Epithelial cell of proximal tubule (primary cell): Measurements from ENCODE around the gene FBXW11. TPM values are rescaled to one million over a fixed set of nuclear protein-coding genes. Genes with fewer than 3 reads are reported as not detected.
A peak's percentile ranks its signal among the peaks of the same experiment; 100 is the strongest.
"Not testable (repeated sequence)": the region's sequence is repeated elsewhere in the genome, so short reads cannot be mapped to it uniquely, and the experiment has no call there.

Source experiments
- DNase-seq: peaks from one replicate; pipeline ENCODE4 v3.0.0-alpha.2; 2011; ENCODE audit warnings: low read depth
- H3K4me3 ChIP-seq: 2 replicates; pipeline ENCODE4 v1.5.1; 2011; ENCODE audit warnings: low read depth, mild to moderate bottlenecking, low read length
- total RNA-seq: library from RNA; depleted of rRNA; stranded (reverse); fragments of >200 nt; gene quantifications from 2 replicates; pipeline ENCODE4 v1.2.3, GENCODE V29; 2015
- TF ChIP-seq, protein P1 (sequence below): conservative IDR thresholded peaks from 2 replicates; pipeline ENCODE4 v1.5.1; 2012; ENCODE audit warnings: low read depth, mild to moderate bottlenecking, low read length

FBXW11 gene
- total RNA-seq, 1 donor from 2014 or later = 42.8 TPM

DNA sequence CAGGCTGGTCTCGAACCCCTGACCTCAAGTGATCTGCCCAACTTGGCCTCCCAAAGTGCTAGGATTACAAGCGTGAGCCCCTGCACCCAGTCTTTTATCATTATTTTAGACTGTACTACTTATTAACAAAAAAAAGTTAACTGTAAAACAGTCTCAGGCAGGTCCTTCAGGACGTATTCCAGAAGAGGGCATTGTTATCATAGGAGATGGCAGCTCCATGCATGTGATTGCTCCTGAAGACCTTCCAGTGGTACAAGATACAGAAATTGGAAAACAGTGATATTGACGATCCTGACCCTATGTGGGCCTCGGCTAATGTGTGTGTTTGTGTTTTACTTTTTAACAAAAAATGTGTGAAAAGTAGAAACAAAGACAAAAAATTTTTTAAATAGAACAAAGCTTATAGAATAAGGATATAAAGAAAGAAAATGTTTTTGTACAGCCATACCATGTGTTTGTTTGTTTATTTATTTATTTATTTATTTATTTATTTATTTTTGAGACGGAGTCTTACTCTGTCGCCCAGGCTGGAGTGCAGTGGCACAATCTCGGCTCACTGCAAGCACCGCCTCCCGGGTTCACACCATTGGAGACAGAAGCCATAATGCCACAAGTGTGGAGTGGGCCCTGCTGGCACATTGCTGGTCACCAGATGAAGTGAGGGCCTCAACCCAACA, 13.8 kb upstream of the FBXW11 start:
- TF ChIP-seq, protein P1, sequence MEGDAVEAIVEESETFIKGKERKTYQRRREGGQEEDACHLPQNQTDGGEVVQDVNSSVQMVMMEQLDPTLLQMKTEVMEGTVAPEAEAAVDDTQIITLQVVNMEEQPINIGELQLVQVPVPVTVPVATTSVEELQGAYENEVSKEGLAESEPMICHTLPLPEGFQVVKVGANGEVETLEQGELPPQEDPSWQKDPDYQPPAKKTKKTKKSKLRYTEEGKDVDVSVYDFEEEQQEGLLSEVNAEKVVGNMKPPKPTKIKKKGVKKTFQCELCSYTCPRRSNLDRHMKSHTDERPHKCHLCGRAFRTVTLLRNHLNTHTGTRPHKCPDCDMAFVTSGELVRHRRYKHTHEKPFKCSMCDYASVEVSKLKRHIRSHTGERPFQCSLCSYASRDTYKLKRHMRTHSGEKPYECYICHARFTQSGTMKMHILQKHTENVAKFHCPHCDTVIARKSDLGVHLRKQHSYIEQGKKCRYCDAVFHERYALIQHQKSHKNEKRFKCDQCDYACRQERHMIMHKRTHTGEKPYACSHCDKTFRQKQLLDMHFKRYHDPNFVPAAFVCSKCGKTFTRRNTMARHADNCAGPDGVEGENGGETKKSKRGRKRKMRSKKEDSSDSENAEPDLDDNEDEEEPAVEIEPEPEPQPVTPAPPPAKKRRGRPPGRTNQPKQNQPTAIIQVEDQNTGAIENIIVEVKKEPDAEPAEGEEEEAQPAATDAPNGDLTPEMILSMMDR = peak; percentile 37
- not testable (repeated sequence) for H3K4me3 ChIP-seq, DNase-seq

DNA sequence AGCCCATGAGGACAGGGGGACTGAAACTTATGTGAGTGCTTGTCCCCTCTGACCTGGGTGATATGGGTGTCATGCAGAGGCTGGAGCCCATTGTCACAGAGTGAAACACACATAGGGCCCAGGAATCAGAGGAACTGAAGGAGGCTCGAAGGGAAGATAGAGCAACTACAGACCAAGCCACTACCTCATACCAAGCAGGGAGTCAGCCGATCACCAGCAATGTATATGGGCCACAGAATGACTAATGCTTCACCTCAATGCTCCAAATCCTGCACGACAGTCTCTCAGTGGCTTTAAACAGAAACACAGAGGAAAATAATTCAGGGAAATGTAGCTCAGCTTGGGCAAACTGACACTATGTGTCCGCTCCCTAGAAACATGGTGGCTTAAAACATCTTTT, 8.9 kb upstream of the FBXW11 start:
- no peak overlapping the region for H3K4me3 ChIP-seq
- TF ChIP-seq, protein P1 = no peak
- DNase-seq = no peak

DNA sequence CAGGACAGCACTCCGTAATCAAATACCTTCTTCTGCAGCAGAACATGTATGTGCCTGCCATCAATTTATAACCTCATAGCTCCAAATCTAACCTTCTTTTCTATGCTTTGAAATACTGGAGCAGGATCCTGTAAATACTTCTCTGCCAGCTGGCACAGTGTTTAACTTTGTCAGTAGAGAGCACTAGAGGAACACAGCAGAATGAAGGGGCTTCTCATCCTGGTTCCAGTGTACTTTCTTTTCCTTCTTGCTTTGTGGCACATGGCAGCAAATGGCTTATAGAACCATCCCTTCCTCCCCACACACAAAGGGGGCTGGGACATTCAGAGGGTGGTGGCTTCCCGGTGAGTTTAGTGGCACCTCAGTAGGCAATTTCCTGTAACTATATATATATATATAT, 3.8 kb upstream of the FBXW11 start:
- DNase-seq = no peak

DNA sequence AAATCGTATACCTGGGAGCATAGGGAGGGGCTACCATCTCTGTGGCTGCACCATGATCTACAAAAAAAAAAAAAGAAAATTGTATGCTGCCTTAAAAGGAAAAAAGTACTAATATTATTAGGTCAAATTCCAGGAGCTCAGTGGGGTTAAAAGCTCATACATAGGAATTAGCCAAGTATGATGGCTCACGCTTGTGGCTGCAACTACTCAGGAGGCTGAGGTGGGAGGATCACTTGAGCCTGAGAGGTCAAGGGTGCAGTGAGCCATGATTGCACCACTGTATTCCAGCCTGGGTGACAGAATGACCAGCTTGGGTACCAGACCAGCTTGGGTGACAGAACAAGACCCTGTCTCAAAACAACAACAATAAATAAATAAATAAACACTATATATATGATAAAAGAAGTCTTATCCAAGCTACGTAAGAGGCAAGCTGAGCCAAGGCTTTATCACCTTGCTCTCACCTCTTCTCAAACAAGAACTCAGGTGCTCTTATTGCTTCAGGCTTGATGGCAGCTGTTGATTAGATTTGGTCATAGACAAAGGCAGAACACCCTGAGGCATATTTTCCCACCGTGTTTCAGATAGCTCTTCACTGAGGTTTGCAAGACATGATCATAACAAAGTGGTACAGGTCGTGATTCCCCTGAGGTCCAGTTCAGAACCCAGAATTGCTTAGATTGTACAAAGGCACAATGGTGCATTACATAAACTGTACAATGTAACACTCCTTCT, 3.3 kb upstream of the FBXW11 start:
- TF ChIP-seq, protein P1 = no peak
- no peak for DNase-seq
- no peak overlapping the region for H3K4me3 ChIP-seq

More for the DNA sequence above, 3.8 kb upstream of the FBXW11 start:
- TF ChIP-seq, protein P1 = no peak
- H3K4me3 ChIP-seq = no peak overlapping the region

DNA sequence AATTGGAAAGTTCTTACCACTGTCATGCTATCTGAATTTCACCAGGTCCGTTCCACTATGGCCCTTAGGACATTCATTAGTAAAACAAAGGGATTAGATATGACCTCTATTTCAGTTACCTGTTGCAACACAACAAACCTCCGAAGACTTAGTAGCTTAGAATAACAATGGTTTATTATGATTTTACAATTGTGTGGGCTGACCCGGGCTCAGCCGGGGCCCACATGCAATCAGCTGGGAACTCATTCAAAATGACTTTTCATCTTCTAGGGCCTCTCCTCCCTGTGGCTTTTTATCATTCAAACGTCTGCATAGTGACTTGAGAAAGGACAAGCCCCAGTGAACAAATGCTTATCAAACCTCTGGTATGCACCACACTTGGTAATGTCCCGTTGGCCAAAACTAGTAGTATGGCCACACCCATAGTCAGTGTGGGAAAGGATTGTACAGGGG, 2.3 kb upstream of the FBXW11 start:
- TF ChIP-seq, protein P1 = no peak
- no peak for DNase-seq
- H3K4me3 ChIP-seq = no peak overlapping the region

DNA sequence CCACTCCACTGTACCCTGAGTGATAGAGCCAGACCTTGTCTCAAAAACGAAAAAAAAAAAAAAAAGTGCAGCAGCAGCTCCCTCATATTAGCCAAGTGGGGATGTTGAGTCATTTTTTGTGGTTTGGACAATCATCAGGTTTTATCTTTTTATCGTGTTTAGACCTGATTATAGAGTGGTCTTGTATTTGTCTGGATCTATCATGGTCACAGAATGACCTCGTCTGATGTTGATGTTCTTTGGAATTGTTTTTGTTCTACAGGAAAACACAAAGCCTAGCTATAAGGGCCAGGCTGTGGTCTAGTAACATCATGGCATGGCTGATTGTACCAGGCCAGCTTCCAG, 1.6 kb upstream of the FBXW11 start:
- TF ChIP-seq, protein P1 = no peak
- no peak overlapping the region for H3K4me3 ChIP-seq
- DNase-seq = no peak
